Activated naive CD4-positive, alpha-beta T cell treated with anti-CD3 and anti-CD28 coated beads, Interleukin-2, amount 10 ng/mL, durations not matched to agents 7 days and 5 days (primary cell): ENCODE data around the gene CTNNBIP1.

ENCODE experiments used
- CTCF ChIA-PET: fragments of 350-600 bp; sonication (Branson Sonifier 250); formaldehyde crosslinking; loops from one replicate; lab custom pipeline; 2021; ENCODE audit warnings: antibody characterized with exemption; lab: Charles Lee
- DNase-seq: peaks from one replicate; pipeline ENCODE4 v3.0.0-alpha.2; 2020
- H3K27ac Mint-ChIP-seq: one replicate; pipeline ENCODE4 v1.8.0; 2021; ENCODE audit warnings: mild to moderate bottlenecking, moderate library complexity, mixed read lengths
- H3K27me3 Mint-ChIP-seq: one replicate; pipeline ENCODE4 v1.8.0; 2021; ENCODE audit warnings: mild to moderate bottlenecking, mixed read lengths
- H3K36me3 Mint-ChIP-seq: one replicate; pipeline ENCODE4 v1.8.0; 2021; ENCODE audit warnings: mixed read lengths
- H3K4me1 Mint-ChIP-seq: one replicate; pipeline ENCODE4 v1.8.0; 2021; ENCODE audit warnings: mixed read lengths
- H3K4me3 Mint-ChIP-seq: one replicate; pipeline ENCODE4 v1.8.0; 2021; ENCODE audit warnings: mild to moderate bottlenecking, moderate library complexity, mixed read lengths
- H3K9me3 Mint-ChIP-seq: one replicate; pipeline ENCODE4 v1.8.0; 2021; ENCODE audit warnings: mixed read lengths

Gene CTNNBIP1

DNA sequence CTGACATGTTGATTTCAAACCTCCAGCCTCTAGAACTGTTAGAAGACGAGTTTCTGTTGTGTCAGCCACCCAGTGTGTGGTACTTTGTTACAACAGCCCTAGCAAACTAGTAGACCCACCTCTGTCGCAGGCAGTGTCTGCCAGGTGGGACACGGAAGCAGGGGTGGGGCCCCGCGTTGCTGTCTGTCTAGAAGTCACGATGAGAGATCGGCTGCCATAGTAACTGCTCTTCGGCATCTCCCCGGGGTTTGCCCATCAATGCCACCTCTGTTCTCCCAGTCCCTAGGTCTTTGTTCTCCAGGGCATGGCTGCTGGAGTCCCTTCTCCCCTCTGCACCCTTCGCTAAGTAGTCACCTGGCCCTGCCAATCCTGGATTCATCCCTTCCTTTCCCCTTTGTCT is 71.1 kb downstream of the CTNNBIP1 start:
- no peak for DNase-seq
- Mint-ChIP-seq H3K27me3 (peaks cover 59% of the 10 kb centered on the region), H3K4me3 (no peak overlapping the region), H3K9me3 (no peaks in the 10 kb centered on the region), H3K4me1 (no peaks in the 10 kb centered on the region), H3K36me3 (no peaks in the 10 kb centered on the region), H3K27ac (no peak overlapping the region)
- CTCF ChIA-PET = interaction anchor here (1.3 kb wide), 1 partner anchor 11 kb away, joined by 3 read pairs; no protein-coding TSS in a partner anchor

- Mint-ChIP-seq H3K4me3 (no peak overlapping the region), H3K36me3 (no peaks in the 10 kb centered on the region), H3K4me1 (no peaks in the 10 kb centered on the region), H3K27me3 (peaks cover 56% of the 10 kb centered on the region), H3K9me3 (no peaks in the 10 kb centered on the region), H3K27ac (no peak overlapping the region)
- CTCF ChIA-PET = no interaction called here
- DNase-seq = no peak
Observed at GRCh38 chr1:9836632-9836960, 73.5 kb downstream of the CTNNBIP1 start.

DNA sequence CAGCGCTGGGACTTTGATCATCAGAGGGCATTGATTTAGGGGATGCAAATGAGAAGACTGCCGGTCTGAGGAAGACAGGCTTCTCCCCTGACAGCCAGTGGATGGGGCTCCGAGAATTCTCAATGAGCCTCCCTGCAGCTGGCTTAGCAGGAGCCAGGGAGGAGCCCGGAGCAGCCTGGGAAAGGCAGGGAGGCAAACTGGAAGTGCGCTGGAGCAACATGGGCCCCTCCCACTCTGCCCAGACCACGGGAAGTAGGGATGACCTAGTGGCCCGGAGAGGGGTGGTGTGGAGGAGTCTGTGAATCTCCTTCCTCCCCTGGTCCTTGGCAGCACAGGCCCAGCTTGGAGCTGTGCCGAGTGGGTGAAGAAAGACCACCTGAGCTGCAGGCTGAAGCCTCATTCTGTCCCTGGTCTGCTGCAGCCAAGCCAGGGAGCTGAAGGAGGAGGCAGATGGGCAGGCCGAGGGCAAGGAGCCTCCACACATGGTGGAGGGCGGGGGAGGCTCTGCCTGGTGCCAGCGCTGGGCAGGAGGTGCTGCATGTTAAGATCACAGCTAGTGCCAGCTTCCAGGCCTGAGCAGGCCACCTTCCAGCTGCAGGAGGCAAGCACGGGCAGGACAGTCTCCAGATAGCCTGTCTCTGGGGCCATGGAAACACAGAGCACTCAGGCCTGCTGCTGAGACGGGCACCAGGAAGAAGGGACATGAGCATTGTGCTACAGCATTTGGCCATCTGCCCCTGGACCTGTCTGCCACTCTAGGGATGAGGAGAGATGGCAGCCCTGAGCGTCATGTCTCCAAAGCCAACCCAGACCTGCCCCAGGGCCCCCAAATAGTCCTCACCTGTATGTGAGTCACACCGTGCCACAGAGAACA is 74.1 kb downstream of the CTNNBIP1 start:
- no peaks in the 10 kb centered on the region for H3K36me3 Mint-ChIP-seq
- no peak overlapping the region for H3K27ac Mint-ChIP-seq
- H3K9me3 Mint-ChIP-seq = no peaks in the 10 kb centered on the region
- peaks cover 50% of the 10 kb centered on the region for H3K27me3 Mint-ChIP-seq
- H3K4me3 Mint-ChIP-seq = no peak overlapping the region
- H3K4me1 Mint-ChIP-seq = no peaks in the 10 kb centered on the region
- CTCF ChIA-PET = no interaction called here
- no peak for DNase-seq

- no peak overlapping the region for H3K27ac Mint-ChIP-seq
- H3K9me3 Mint-ChIP-seq = no peaks in the 10 kb centered on the region
- H3K36me3 Mint-ChIP-seq = no peaks in the 10 kb centered on the region
- DNase-seq = no peak
- H3K27me3 Mint-ChIP-seq = peaks cover 45% of the 10 kb centered on the region
- no peak overlapping the region for H3K4me3 Mint-ChIP-seq
- H3K4me1 Mint-ChIP-seq = no peaks in the 10 kb centered on the region
- CTCF ChIA-PET = no interaction called here
Observed at GRCh38 chr1:9835404-9835757, 74.7 kb downstream of the CTNNBIP1 start.

GRCh38 chr1:9833632-9834031 is 76.4 kb downstream of the CTNNBIP1 start:
- Mint-ChIP-seq H3K4me3 (no peak overlapping the region), H3K36me3 (no peaks in the 10 kb centered on the region), H3K9me3 (no peaks in the 10 kb centered on the region), H3K4me1 (no peaks in the 10 kb centered on the region), H3K27me3 (peaks cover 39% of the 10 kb centered on the region), H3K27ac (no peak overlapping the region)
- no peak for DNase-seq
- CTCF ChIA-PET = interaction anchor here (1.0 to 1.8 kb wide), 2 partner anchors 15 to 32 kb away, joined by 3 to 4 read pairs; no protein-coding TSS in a partner anchor

DNA sequence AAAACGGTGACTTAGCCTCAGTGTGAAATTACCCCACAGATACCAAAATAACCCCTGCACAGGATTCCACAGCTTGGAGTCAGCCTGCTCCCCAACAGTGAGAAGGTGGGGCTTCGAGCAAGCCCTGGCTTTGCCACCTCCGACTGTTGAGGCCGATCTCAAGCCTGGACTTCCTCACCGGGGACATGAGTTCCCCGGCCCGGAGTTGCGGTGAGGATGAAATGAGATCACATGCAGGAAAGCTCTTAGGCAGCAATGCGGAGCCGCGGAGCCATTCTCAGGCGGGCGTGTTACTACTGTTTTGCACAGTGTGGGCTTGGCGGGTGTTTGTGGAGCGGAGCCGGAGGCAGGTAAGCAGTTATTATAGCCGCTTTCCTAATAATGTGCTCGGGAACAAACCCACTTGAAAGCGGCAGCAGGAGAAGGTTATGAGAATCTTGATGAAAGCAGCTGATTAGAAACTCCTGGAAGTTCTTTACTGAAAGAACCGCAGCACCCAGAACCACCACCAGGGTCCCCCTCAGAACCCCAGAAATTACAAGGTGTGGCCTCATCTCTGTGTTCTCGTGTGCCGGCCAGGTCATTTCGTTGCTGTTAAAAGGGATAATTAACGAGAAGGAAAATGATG is 82.4 kb downstream of the CTNNBIP1 start:
- Mint-ChIP-seq H3K36me3 (peaks cover 1% of the 10 kb centered on the region), H3K27me3 (peaks cover 44% of the 10 kb centered on the region), H3K4me3 (no peak overlapping the region), H3K27ac (no peak overlapping the region), H3K9me3 (no peaks in the 10 kb centered on the region), H3K4me1 (peaks cover 31% of the 10 kb centered on the region)
- CTCF ChIA-PET = interaction anchor here (0.5 to 3.5 kb wide), 6 partner anchors 12 to 114 kb away, joined by 3 to 15 read pairs (median 4); no protein-coding TSS in a partner anchor
- DNase-seq = peak; percentile 33

GRCh38 chr1:9826616-9827015 is 83.5 kb downstream of the CTNNBIP1 start:
- CTCF ChIA-PET = interaction anchor here (1.2 to 3.5 kb wide), 4 partner anchors 35 to 42 kb away, joined by 4 to 15 read pairs (median 5); no protein-coding TSS in a partner anchor
- peak overlapping the region; percentile 9 for H3K27ac Mint-ChIP-seq
- peaks cover 40% of the 10 kb centered on the region for H3K4me1 Mint-ChIP-seq
- H3K36me3 Mint-ChIP-seq = peaks cover 7% of the 10 kb centered on the region
- H3K4me3 Mint-ChIP-seq = no peak overlapping the region
- no peaks in the 10 kb centered on the region for H3K9me3 Mint-ChIP-seq
- no peak for DNase-seq
- H3K27me3 Mint-ChIP-seq = peaks cover 44% of the 10 kb centered on the region

- DNase-seq = no peak
- H3K4me3 Mint-ChIP-seq = no peak overlapping the region
- no peaks in the 10 kb centered on the region for H3K9me3 Mint-ChIP-seq
- H3K27me3 Mint-ChIP-seq = peaks cover 44% of the 10 kb centered on the region
- H3K36me3 Mint-ChIP-seq = peaks cover 7% of the 10 kb centered on the region
- CTCF ChIA-PET = interaction anchor here (1.2 to 3.5 kb wide), 3 partner anchors 36 to 43 kb away, joined by 4 to 15 read pairs (median 4); no protein-coding TSS in a partner anchor
- peaks cover 42% of the 10 kb centered on the region for H3K4me1 Mint-ChIP-seq
- peak overlapping the region; percentile 50 for H3K27ac Mint-ChIP-seq
Observed at GRCh38 chr1:9826087-9826486, 84.0 kb downstream of the CTNNBIP1 start.

- Mint-ChIP-seq H3K27ac (peak overlapping the region; percentile 63), H3K36me3 (peaks cover 10% of the 10 kb centered on the region), H3K4me1 (peaks cover 49% of the 10 kb centered on the region), H3K4me3 (peak overlapping the region; percentile 39), H3K27me3 (peaks cover 44% of the 10 kb centered on the region), H3K9me3 (no peaks in the 10 kb centered on the region)
- DNase-seq = peak; percentile 54
- CTCF ChIA-PET = interaction anchor here (1.2 to 3.5 kb wide), 2 partner anchors 37 to 41 kb away, joined by 4 to 15 read pairs; no protein-coding TSS in a partner anchor
Observed at GRCh38 chr1:9825093-9826074, 84.7 kb downstream of the CTNNBIP1 start.

DNA sequence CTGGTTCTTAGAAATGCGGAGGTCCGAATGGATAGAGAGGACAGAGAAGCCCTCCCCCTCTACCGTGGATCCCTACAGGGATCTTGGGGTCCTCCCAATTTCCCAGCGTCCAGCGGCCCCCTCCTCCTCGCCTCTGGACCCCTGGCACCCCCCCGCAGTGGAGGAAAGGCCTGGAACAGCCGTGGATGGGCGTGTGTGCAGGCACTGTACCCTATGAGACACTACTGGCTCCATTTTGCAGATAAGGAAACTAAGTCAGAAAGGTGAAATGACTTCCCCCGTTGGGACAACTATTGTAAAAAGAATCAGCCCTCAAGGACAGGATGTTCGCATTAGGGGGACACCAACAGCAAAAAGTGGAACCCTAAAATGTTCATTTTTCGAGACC is 85.4 kb downstream of the CTNNBIP1 start:
- Mint-ChIP-seq H3K4me1 (peaks cover 53% of the 10 kb centered on the region), H3K27me3 (peaks cover 39% of the 10 kb centered on the region), H3K9me3 (no peaks in the 10 kb centered on the region), H3K27ac (peak overlapping the region; percentile 63), H3K4me3 (peak overlapping the region; percentile 39), H3K36me3 (peaks cover 10% of the 10 kb centered on the region)
- CTCF ChIA-PET = no interaction called here
- DNase-seq = no peak

DNA sequence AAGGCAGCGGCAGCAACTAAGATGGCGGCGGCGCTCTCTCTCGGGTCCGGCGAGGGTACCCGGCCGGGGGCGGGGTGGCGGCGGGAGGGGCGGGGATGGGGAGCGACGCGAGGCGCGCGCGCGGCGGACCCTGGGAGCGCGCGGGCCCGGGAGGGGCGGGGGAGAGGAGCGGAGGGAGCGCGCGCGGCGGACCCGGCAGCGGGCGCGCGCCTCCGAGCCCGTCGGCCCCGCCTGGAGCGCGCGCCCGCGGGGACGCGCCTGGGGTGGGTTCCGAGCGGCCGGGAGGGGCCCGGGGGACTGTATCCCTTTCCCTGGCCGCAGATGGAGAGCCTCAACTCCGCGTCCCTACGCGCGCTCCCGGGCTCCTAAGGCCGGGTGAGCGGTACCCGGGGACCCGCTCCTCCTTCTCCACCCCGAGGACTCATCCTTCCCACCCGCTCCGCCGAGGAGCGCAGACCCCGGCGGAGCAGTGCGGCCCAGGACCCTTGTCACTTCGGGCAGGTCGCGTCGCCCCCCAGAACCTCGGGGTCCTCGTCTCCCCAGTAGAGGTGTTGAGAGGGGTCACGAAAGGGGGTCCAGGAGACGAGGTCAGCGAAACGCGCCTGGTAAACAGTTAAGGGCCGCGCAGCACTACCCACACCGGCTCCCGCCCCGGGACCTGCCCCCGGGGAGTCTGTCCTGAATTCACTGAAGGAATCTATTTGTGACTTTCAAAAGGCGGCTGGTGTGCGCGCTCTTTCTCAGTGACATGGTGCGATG is 85.9 kb downstream of the CTNNBIP1 start, which contains the start of gene CLSTN1:
Gene CLSTN1 (minus strand): TSS at position 23 of the 759 bp plus-strand sequence. CDS start 232 bp downstream, outside the sequence.
- peak within 1 kb of the TSS; percentile 90 for H3K4me3 Mint-ChIP-seq
- peak; percentile 94 for DNase-seq
- peaks cover 53% of the 10 kb centered on the region for H3K4me1 Mint-ChIP-seq
- H3K36me3 Mint-ChIP-seq = peaks cover 10% of the 10 kb centered on the region
- CTCF ChIA-PET = no interaction called here
- H3K9me3 Mint-ChIP-seq = no peaks in the 10 kb centered on the region
- H3K27ac Mint-ChIP-seq = peak within 1 kb of the TSS; percentile 82
- peaks cover 36% of the 10 kb centered on the region for H3K27me3 Mint-ChIP-seq

DNA sequence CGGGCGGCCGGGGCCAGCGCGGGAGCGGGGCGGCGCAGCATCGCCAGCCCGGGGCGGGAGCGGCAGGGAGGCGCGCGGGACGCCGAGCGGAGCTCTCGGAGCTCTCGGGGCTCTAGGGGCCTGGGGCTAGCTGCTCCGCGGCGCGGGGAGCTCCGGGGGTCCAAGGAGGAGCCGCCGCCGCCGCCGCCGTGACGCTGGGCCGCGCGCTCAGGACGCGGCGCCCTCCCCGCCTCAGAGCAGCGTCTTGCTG is 86.5 kb downstream of the CTNNBIP1 start:
- Mint-ChIP-seq H3K27ac (no peak overlapping the region), H3K4me1 (peaks cover 53% of the 10 kb centered on the region), H3K9me3 (no peaks in the 10 kb centered on the region), H3K27me3 (peaks cover 36% of the 10 kb centered on the region), H3K4me3 (peak overlapping the region; percentile 60), H3K36me3 (peaks cover 13% of the 10 kb centered on the region)
- no peak for DNase-seq
- CTCF ChIA-PET = no interaction called here
